ENCODE data around the gene RNF111. TPM values are rescaled to one million over a fixed set of nuclear protein-coding genes. Genes with fewer than 3 reads are reported as not detected.

The RNF111 gene
- polyA plus RNA-seq, result 30.7 TPM
- long read RNA-seq, donor 1, full-length matches to known transcripts, result 1 of 67 reads
- long read RNA-seq, donor 1, partial matches to known transcripts, result 66 of 67 reads
- long read RNA-seq, donor 1, other reads (novel, unspliced or antisense), result 0 of 67 reads
- long read RNA-seq, donor 2, partial matches to known transcripts, result 231 of 232 reads
- long read RNA-seq, donor 2, other reads (novel, unspliced or antisense), result 0 of 232 reads
- long read RNA-seq, donor 3, result 0 reads
- long read RNA-seq, donor 4, partial matches to known transcripts, result 13 of 13 reads
- long read RNA-seq, donor 4, other reads (novel, unspliced or antisense), result 0 of 13 reads
- long read RNA-seq, donor 5, full-length matches to known transcripts, result 4 of 4 reads
- long read RNA-seq, donor 5, partial matches to known transcripts, result 0 of 4 reads
- long read RNA-seq, donor 5, other reads (novel, unspliced or antisense), result 0 of 4 reads
- long read RNA-seq, donor 6, partial matches to known transcripts, result 165 of 166 reads
- long read RNA-seq, donor 6, other reads (novel, unspliced or antisense), result 0 of 166 reads
- long read RNA-seq, donor 7, partial matches to known transcripts, result 83 of 84 reads
- long read RNA-seq, donor 7, other reads (novel, unspliced or antisense), result 0 of 84 reads
- long read RNA-seq, donor 8, full-length matches to known transcripts, result 2 of 195 reads
- long read RNA-seq, donor 8, partial matches to known transcripts, result 193 of 195 reads
- long read RNA-seq, donor 8, other reads (novel, unspliced or antisense), result 0 of 195 reads
- long read RNA-seq, donor 9, partial matches to known transcripts, result 0 of 1 reads
- long read RNA-seq, donor 9, other reads (novel, unspliced or antisense), result 0 of 1 reads
- long read RNA-seq, donor 10, full-length matches to known transcripts, result 3 of 118 reads
- long read RNA-seq, donor 10, partial matches to known transcripts, result 115 of 118 reads
- long read RNA-seq, donor 10, other reads (novel, unspliced or antisense), result 0 of 118 reads
- long read RNA-seq, donor 11, result 0 reads

GRCh38 chr15:58987491-58988005 is at the start of gene RNF111:
Gene RNF111, plus strand, starts transcription at chr15:58987663. Its CDS starts 43,160 bp downstream, at chr15:59030823.
- peaks cover 10% of the 10 kb centered on the region for H3K36me3 ChIP-seq (ENCODE audit: control insufficient read depth, insufficient read depth, low read length)
- peak within 1 kb of the TSS; percentile 99 for H3K27ac ChIP-seq (ENCODE audit: low read length)
- no CpG with 5 or more reads among the region's 47 CpGs for WGBS (ENCODE audit: insufficient coverage, low lambda C conversion rate)
- H3K4me3 ChIP-seq (ENCODE audit: low read length), result peak within 1 kb of the TSS; percentile 98
- H3K27me3 ChIP-seq (ENCODE audit: control insufficient read depth, insufficient read depth, low read length), result no peaks in the 10 kb centered on the region
- H3K9me3 ChIP-seq (ENCODE audit: control insufficient read depth, low read depth, low read length), result no peaks in the 10 kb centered on the region
- peak; percentile 96 to 97 for DNase-seq
- peaks cover 7% of the 10 kb centered on the region for H3K4me1 ChIP-seq (ENCODE audit: control insufficient read depth, insufficient read depth, low read length)

- no CpG with 5 or more reads among the region's 3 CpGs for WGBS (ENCODE audit: insufficient coverage, low lambda C conversion rate)
- no peaks in the 10 kb centered on the region for H3K36me3 ChIP-seq (ENCODE audit: control insufficient read depth, insufficient read depth, low read length)
These were observed 40.3 kb upstream of the RNF111 start for GRCh38 chr15:58947179-58947578.

GRCh38 chr15:58951388-58952007 is 36.0 kb upstream of the RNF111 start:
- Histone ChIP-seq H3K9me3 (ENCODE audit: control insufficient read depth, low read depth, low read length) (no peaks in the 10 kb centered on the region), H3K27ac (ENCODE audit: low read length) (no peak overlapping the region), H3K27me3 (ENCODE audit: control insufficient read depth, insufficient read depth, low read length) (no peaks in the 10 kb centered on the region), H3K4me3 (ENCODE audit: low read length) (no peak overlapping the region), H3K36me3 (ENCODE audit: control insufficient read depth, insufficient read depth, low read length) (no peaks in the 10 kb centered on the region), H3K4me1 (ENCODE audit: control insufficient read depth, insufficient read depth, low read length) (no peaks in the 10 kb centered on the region)
- WGBS (ENCODE audit: insufficient coverage, low lambda C conversion rate), result 30% methylated on average over 2 of the region's 5 CpGs
- DNase-seq, result peak in 1 of 2 donors; percentile 22

More at GRCh38 chr15:58947179-58947578, 40.3 kb upstream of the RNF111 start:
- Histone ChIP-seq H3K4me3 (ENCODE audit: low read length) (no peak overlapping the region), H3K9me3 (ENCODE audit: control insufficient read depth, low read depth, low read length) (no peaks in the 10 kb centered on the region), H3K27me3 (ENCODE audit: control insufficient read depth, insufficient read depth, low read length) (no peaks in the 10 kb centered on the region), H3K27ac (ENCODE audit: low read length) (no peak overlapping the region), H3K4me1 (ENCODE audit: control insufficient read depth, insufficient read depth, low read length) (no peaks in the 10 kb centered on the region)
- no peak for DNase-seq

- H3K4me1 ChIP-seq (ENCODE audit: control insufficient read depth, insufficient read depth, low read length), result no peaks in the 10 kb centered on the region
- no peak overlapping the region for H3K4me3 ChIP-seq (ENCODE audit: low read length)
- no peak overlapping the region for H3K27ac ChIP-seq (ENCODE audit: low read length)
- H3K9me3 ChIP-seq (ENCODE audit: control insufficient read depth, low read depth, low read length), result no peaks in the 10 kb centered on the region
- no peak for DNase-seq
- no peaks in the 10 kb centered on the region for H3K27me3 ChIP-seq (ENCODE audit: control insufficient read depth, insufficient read depth, low read length)
- H3K36me3 ChIP-seq (ENCODE audit: control insufficient read depth, insufficient read depth, low read length), result no peaks in the 10 kb centered on the region
These were observed 34.7 kb upstream of the RNF111 start for GRCh38 chr15:58952751-58953150.

GRCh38 chr15:58957101-58957973 is 30.1 kb upstream of the RNF111 start:
- no CpG with 5 or more reads among the region's 8 CpGs for WGBS (ENCODE audit: insufficient coverage, low lambda C conversion rate)

GRCh38 chr15:58958811-58959210 is 28.7 kb upstream of the RNF111 start:
- H3K27ac ChIP-seq (ENCODE audit: low read length), result no peak overlapping the region
- DNase-seq, result no peak
- H3K27me3 ChIP-seq (ENCODE audit: control insufficient read depth, insufficient read depth, low read length), result no peaks in the 10 kb centered on the region
- no CpG with 5 or more reads among the region's 4 CpGs for WGBS (ENCODE audit: insufficient coverage, low lambda C conversion rate)
- H3K4me3 ChIP-seq (ENCODE audit: low read length), result no peak overlapping the region
- H3K9me3 ChIP-seq (ENCODE audit: control insufficient read depth, low read depth, low read length), result no peaks in the 10 kb centered on the region
- no peaks in the 10 kb centered on the region for H3K4me1 ChIP-seq (ENCODE audit: control insufficient read depth, insufficient read depth, low read length)
- H3K36me3 ChIP-seq (ENCODE audit: control insufficient read depth, insufficient read depth, low read length), result no peaks in the 10 kb centered on the region

More at GRCh38 chr15:58957101-58957973, 30.1 kb upstream of the RNF111 start:
- Histone ChIP-seq H3K27ac (ENCODE audit: low read length) (no peak overlapping the region), H3K36me3 (ENCODE audit: control insufficient read depth, insufficient read depth, low read length) (no peaks in the 10 kb centered on the region), H3K4me3 (ENCODE audit: low read length) (no peak overlapping the region), H3K27me3 (ENCODE audit: control insufficient read depth, insufficient read depth, low read length) (no peaks in the 10 kb centered on the region), H3K4me1 (ENCODE audit: control insufficient read depth, insufficient read depth, low read length) (no peaks in the 10 kb centered on the region), H3K9me3 (ENCODE audit: control insufficient read depth, low read depth, low read length) (no peaks in the 10 kb centered on the region)
- peak in 1 of 2 donors; percentile 31 for DNase-seq

- no peaks in the 10 kb centered on the region for H3K27me3 ChIP-seq (ENCODE audit: control insufficient read depth, insufficient read depth, low read length)
- H3K27ac ChIP-seq (ENCODE audit: low read length), result no peak overlapping the region
- no peaks in the 10 kb centered on the region for H3K9me3 ChIP-seq (ENCODE audit: control insufficient read depth, low read depth, low read length)
- H3K36me3 ChIP-seq (ENCODE audit: control insufficient read depth, insufficient read depth, low read length), result no peaks in the 10 kb centered on the region
- H3K4me3 ChIP-seq (ENCODE audit: low read length), result no peak overlapping the region
- DNase-seq, result no peak
- no CpG with 5 or more reads among the region's 1 CpG for WGBS (ENCODE audit: insufficient coverage, low lambda C conversion rate)
- no peaks in the 10 kb centered on the region for H3K4me1 ChIP-seq (ENCODE audit: control insufficient read depth, insufficient read depth, low read length)
These were observed 25.3 kb upstream of the RNF111 start for GRCh38 chr15:58962136-58962535.

GRCh38 chr15:58962662-58963565 is 24.5 kb upstream of the RNF111 start:
- no peak for DNase-seq

GRCh38 chr15:58966698-58967097 is 20.8 kb upstream of the RNF111 start:
- no peaks in the 10 kb centered on the region for H3K4me1 ChIP-seq (ENCODE audit: control insufficient read depth, insufficient read depth, low read length)
- no peaks in the 10 kb centered on the region for H3K9me3 ChIP-seq (ENCODE audit: control insufficient read depth, low read depth, low read length)
- no peak for DNase-seq
- no peaks in the 10 kb centered on the region for H3K36me3 ChIP-seq (ENCODE audit: control insufficient read depth, insufficient read depth, low read length)
- WGBS (ENCODE audit: insufficient coverage, low lambda C conversion rate), result 77% methylated on average over 1 of the region's 3 CpGs
- no peaks in the 10 kb centered on the region for H3K27me3 ChIP-seq (ENCODE audit: control insufficient read depth, insufficient read depth, low read length)
- H3K4me3 ChIP-seq (ENCODE audit: low read length), result no peak overlapping the region
- no peak overlapping the region for H3K27ac ChIP-seq (ENCODE audit: low read length)

More at GRCh38 chr15:58962662-58963565, 24.5 kb upstream of the RNF111 start:
- no peaks in the 10 kb centered on the region for H3K27me3 ChIP-seq (ENCODE audit: control insufficient read depth, insufficient read depth, low read length)
- 47% methylated on average over 3 of the region's 8 CpGs for WGBS (ENCODE audit: insufficient coverage, low lambda C conversion rate)
- H3K4me1 ChIP-seq (ENCODE audit: control insufficient read depth, insufficient read depth, low read length), result no peaks in the 10 kb centered on the region
- H3K27ac ChIP-seq (ENCODE audit: low read length), result no peak overlapping the region
- H3K9me3 ChIP-seq (ENCODE audit: control insufficient read depth, low read depth, low read length), result no peaks in the 10 kb centered on the region
- no peaks in the 10 kb centered on the region for H3K36me3 ChIP-seq (ENCODE audit: control insufficient read depth, insufficient read depth, low read length)
- H3K4me3 ChIP-seq (ENCODE audit: low read length), result no peak overlapping the region
